GM12878 (cell line): ENCODE results near the gene PRDX3.

Experiments
- EP300 ChIP-seq, 2 experiments: fragments of 150-350 bp in 1 of 2; IDR thresholded peaks; 2 replicates each; pipeline ENCODE4 v1.6.1; 2011 to 2012; ENCODE audit warnings: low read depth in 2 of 2, low read length in 2 of 2, borderline replicate concordance in 1 of 2, improper control_type of control experiment in 1 of 2, inconsistent platforms in 1 of 2; ENCODE audit not compliant: control insufficient read depth in 1 of 2
- NBN ChIP-seq: fragments of 450-650 bp; IDR thresholded peaks from 2 replicates; pipeline ENCODE4 v1.6.1; 2016
- POLR2A ChIP-seq: IDR thresholded peaks from 2 replicates; pipeline ENCODE4 v1.6.1; 2011; ENCODE audit warnings: low read depth, mild to moderate bottlenecking, low read length
- SREBF2 ChIP-seq: IDR thresholded peaks from 2 replicates; pipeline ENCODE4 v1.6.1; 2012; ENCODE audit warnings: mild to moderate bottlenecking, low read length
- USF2 ChIP-seq: IDR thresholded peaks from 2 replicates; pipeline ENCODE4 v1.6.1; 2011; ENCODE audit warnings: low read depth, low read length, improper control_type of control experiment, borderline replicate concordance
- TF ChIP-seq, protein P1 (sequence below), 3 experiments: IDR thresholded peaks in 2 of 3; conservative IDR thresholded peaks in 1 of 3; 2 replicates each; pipeline ENCODE4 v1.5.1; 2011; ENCODE audit warnings: low read depth in 3 of 3, low read length in 3 of 3, mild to moderate bottlenecking in 3 of 3, control low read depth in 2 of 3, moderate library complexity in 2 of 3, inconsistent platforms in 1 of 3, mixed read lengths in 1 of 3; ENCODE audit not compliant: control insufficient read depth in 2 of 3, insufficient read depth in 1 of 3; ENCODE audit errors: extremely low read depth in 1 of 3
- TF ChIP-seq, protein P2 (sequence below): IDR thresholded peaks from 2 replicates; pipeline ENCODE4 v1.6.1; 2011; ENCODE audit warnings: borderline replicate concordance, low read depth, mild to moderate bottlenecking, moderate library complexity, mixed read lengths, low read length; ENCODE audit not compliant: insufficient read depth; ENCODE audit errors: extremely low read length
- TF ChIP-seq, protein P3 (sequence below): IDR thresholded peaks from 2 replicates; pipeline ENCODE4 v1.6.1; 2012; ENCODE audit warnings: low read length, inconsistent platforms

DNA sequence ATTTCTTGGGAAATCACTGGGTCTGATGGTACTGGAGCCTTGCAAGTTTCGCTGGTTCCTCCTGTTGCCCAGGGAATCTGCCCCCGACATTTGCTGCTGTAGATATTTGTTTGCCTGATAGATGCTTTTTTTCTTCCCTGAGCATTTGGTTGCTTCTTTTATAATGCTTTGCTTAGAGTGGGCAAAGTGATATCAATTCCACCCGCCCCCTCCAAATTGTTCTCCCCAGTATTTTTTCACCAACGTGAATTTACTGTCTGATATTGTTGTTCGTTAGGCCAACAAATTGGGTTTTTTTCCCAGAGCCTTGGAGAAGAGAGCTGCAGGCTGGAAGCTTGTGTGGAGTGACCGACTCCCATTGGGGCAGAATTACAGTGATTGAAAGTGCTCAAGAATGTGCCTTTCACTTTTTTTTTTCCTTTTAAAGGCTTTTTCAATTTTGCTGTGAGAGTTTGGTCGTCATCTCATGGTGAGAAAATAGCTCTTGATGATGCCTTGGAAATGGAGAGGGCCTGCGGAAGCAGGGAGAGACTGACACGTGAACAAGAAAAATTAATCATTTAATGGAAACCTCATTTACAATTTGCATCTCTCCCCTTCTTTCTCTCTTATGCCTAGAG lies 31.2 kb upstream of the PRDX3 start:
- TF ChIP-seq NBN = no peak; the same call in none of the 2 replicates
- TF ChIP-seq, protein P1, sequence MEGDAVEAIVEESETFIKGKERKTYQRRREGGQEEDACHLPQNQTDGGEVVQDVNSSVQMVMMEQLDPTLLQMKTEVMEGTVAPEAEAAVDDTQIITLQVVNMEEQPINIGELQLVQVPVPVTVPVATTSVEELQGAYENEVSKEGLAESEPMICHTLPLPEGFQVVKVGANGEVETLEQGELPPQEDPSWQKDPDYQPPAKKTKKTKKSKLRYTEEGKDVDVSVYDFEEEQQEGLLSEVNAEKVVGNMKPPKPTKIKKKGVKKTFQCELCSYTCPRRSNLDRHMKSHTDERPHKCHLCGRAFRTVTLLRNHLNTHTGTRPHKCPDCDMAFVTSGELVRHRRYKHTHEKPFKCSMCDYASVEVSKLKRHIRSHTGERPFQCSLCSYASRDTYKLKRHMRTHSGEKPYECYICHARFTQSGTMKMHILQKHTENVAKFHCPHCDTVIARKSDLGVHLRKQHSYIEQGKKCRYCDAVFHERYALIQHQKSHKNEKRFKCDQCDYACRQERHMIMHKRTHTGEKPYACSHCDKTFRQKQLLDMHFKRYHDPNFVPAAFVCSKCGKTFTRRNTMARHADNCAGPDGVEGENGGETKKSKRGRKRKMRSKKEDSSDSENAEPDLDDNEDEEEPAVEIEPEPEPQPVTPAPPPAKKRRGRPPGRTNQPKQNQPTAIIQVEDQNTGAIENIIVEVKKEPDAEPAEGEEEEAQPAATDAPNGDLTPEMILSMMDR (IDR thresholded peaks at IDR 0.05 in 2 of 3, conservative IDR thresholded peaks at IDR 0.05 in 1 of 3; ENCODE audit: control insufficient read depth in 2 of 3, extremely low read depth in 1 of 3, insufficient read depth in 1 of 3, low read depth in 3 of 3, low read length in 3 of 3) = no peak
- TF ChIP-seq, protein P2, sequence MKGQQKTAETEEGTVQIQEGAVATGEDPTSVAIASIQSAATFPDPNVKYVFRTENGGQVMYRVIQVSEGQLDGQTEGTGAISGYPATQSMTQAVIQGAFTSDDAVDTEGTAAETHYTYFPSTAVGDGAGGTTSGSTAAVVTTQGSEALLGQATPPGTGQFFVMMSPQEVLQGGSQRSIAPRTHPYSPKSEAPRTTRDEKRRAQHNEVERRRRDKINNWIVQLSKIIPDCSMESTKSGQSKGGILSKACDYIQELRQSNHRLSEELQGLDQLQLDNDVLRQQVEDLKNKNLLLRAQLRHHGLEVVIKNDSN = no peak
- no peak for TF ChIP-seq EP300 (IDR thresholded peaks at IDR 0.05; ENCODE audit: borderline replicate concordance in 1 of 2, control insufficient read depth in 1 of 2, low read depth in 2 of 2, low read length in 2 of 2)
- TF ChIP-seq, protein P3, sequence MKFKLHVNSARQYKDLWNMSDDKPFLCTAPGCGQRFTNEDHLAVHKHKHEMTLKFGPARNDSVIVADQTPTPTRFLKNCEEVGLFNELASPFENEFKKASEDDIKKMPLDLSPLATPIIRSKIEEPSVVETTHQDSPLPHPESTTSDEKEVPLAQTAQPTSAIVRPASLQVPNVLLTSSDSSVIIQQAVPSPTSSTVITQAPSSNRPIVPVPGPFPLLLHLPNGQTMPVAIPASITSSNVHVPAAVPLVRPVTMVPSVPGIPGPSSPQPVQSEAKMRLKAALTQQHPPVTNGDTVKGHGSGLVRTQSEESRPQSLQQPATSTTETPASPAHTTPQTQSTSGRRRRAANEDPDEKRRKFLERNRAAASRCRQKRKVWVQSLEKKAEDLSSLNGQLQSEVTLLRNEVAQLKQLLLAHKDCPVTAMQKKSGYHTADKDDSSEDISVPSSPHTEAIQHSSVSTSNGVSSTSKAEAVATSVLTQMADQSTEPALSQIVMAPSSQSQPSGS = no peak
- TF ChIP-seq SREBF2 = no peak
- no peak for TF ChIP-seq POLR2A
- TF ChIP-seq USF2 = no peak
